ENCODE data around the gene MBP.

DNA sequence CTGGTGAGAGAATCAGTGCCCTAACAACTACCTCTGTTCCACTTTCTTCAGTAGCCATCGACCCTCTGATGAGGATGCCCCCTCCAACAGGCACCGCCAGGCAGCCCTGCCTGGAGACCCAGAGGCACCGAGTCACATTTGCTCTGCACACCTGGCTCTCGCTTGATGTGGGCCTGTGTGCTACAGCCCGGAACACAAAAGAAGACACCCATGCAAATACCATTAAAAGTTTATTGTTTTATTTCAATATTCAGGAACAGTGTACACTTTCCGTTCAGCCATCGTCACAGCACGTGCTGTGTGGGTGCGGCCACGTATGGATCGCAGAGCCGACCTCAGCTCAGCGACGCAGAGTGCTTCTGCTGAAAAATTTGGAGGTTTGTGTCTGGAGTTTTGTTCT, 154.0 kb downstream of the MBP start:
- TF ChIP-seq, protein P1, sequence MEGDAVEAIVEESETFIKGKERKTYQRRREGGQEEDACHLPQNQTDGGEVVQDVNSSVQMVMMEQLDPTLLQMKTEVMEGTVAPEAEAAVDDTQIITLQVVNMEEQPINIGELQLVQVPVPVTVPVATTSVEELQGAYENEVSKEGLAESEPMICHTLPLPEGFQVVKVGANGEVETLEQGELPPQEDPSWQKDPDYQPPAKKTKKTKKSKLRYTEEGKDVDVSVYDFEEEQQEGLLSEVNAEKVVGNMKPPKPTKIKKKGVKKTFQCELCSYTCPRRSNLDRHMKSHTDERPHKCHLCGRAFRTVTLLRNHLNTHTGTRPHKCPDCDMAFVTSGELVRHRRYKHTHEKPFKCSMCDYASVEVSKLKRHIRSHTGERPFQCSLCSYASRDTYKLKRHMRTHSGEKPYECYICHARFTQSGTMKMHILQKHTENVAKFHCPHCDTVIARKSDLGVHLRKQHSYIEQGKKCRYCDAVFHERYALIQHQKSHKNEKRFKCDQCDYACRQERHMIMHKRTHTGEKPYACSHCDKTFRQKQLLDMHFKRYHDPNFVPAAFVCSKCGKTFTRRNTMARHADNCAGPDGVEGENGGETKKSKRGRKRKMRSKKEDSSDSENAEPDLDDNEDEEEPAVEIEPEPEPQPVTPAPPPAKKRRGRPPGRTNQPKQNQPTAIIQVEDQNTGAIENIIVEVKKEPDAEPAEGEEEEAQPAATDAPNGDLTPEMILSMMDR (IDR thresholded peaks at IDR 0.05) = no peak
- TF ChIP-seq POLR2A (IDR thresholded peaks at IDR 0.05) = no peak

All from thyroid gland (tissue), 4 donors.